GM23338 (cell line): ENCODE results near the gene TCEAL1. TPM values are rescaled to one million over a fixed set of nuclear protein-coding genes. Genes with fewer than 3 reads are reported as not detected.
"Not testable (repeated sequence)": the region's sequence is repeated elsewhere in the genome, so short reads cannot be mapped to it uniquely, and the experiment has no call there.

ENCODE experiments used
- ATAC-seq: fragments of 200-7000 bp; cut with Tn5 transposase; 3 replicates; pipeline ENCODE4 v1.9.1; 2020
- DNase-seq: peaks from one replicate; pipeline ENCODE4 v3.0.0-alpha.2; 2015; ENCODE audit warnings: low spot score
- H2AFZ ChIP-seq: fragments of 200-600 bp; sonication (generic); 2 replicates; pipeline ENCODE4 v1.8.0; 2016; ENCODE audit warnings: antibody characterized with exemption, mild to moderate bottlenecking, moderate library complexity
- H3F3A ChIP-seq: fragments of 200-600 bp; sonication (generic); replicated peaks from 2 replicates; pipeline ENCODE4 v1.8.0; 2017; ENCODE audit warnings: antibody characterized with exemption, mixed run types, low read depth
- H3K27ac ChIP-seq: fragments of 200-600 bp; sonication (generic); 2 replicates; pipeline ENCODE4 v1.6.1; 2016; ENCODE audit warnings: low read depth
- H3K27me3 ChIP-seq: fragments of 200-600 bp; sonication (generic); 2 replicates; pipeline ENCODE4 v1.8.0; 2016; ENCODE audit warnings: mild to moderate bottlenecking, mixed run types, moderate library complexity; ENCODE audit not compliant: insufficient read depth
- H3K36me3 ChIP-seq: fragments of 200-600 bp; sonication (generic); 2 replicates; pipeline ENCODE4 v1.8.0; 2016; ENCODE audit warnings: mild to moderate bottlenecking; ENCODE audit not compliant: insufficient read depth
- H3K4me1 ChIP-seq: fragments of 200-600 bp; sonication (generic); 2 replicates; pipeline ENCODE4 v1.8.0; 2016; ENCODE audit warnings: mild to moderate bottlenecking, moderate library complexity; ENCODE audit not compliant: insufficient read depth
- H3K4me2 ChIP-seq: fragments of 200-600 bp; sonication (generic); 2 replicates; pipeline ENCODE4 v1.7.1; 2017; ENCODE audit warnings: mixed run types
- H3K4me3 ChIP-seq: fragments of 200-600 bp; sonication (generic); 2 replicates; pipeline ENCODE4 v1.6.1; 2016; ENCODE audit warnings: mixed run types
- H3K79me2 ChIP-seq: fragments of 200-600 bp; sonication (generic); replicated peaks from 2 replicates; pipeline ENCODE4 v1.8.0; 2017; ENCODE audit warnings: mild to moderate bottlenecking; ENCODE audit not compliant: insufficient read depth
- H3K9me2 ChIP-seq: fragments of 200-600 bp; sonication (generic); 2 replicates; pipeline ENCODE4 v1.8.0; 2017; ENCODE audit not compliant: insufficient read depth
- H4K20me1 ChIP-seq: fragments of 200-600 bp; sonication (generic); replicated peaks from 2 replicates; pipeline ENCODE4 v1.8.0; 2017; ENCODE audit warnings: mild to moderate bottlenecking; ENCODE audit not compliant: insufficient read depth
- H3K27ac Mint-ChIP-seq: 2 replicates; pipeline ENCODE4 v1.8.0; 2020; ENCODE audit warnings: inconsistent platforms, mild to moderate bottlenecking, moderate library complexity, mixed read lengths
- H3K27me3 Mint-ChIP-seq: 3 replicates; pipeline ENCODE4 v1.8.0; 2022; ENCODE audit warnings: low read depth, mild to moderate bottlenecking, moderate library complexity, mixed read lengths, inconsistent platforms; ENCODE audit not compliant: insufficient read depth, poor library complexity
- H3K36me3 Mint-ChIP-seq: 3 replicates; pipeline ENCODE4 v1.8.0; 2021; ENCODE audit warnings: low read depth, mild to moderate bottlenecking, inconsistent platforms, moderate library complexity, mixed read lengths
- H3K4me1 Mint-ChIP-seq: 3 replicates; pipeline ENCODE4 v1.8.0; 2020; ENCODE audit warnings: mild to moderate bottlenecking, inconsistent platforms, mixed read lengths
- H3K4me3 Mint-ChIP-seq: 3 replicates; pipeline ENCODE4 v1.8.0; 2021; ENCODE audit warnings: moderate library complexity, mild to moderate bottlenecking, inconsistent platforms, mixed read lengths
- H3K9me3 Mint-ChIP-seq: 3 replicates; pipeline ENCODE4 v1.8.0; 2020; ENCODE audit warnings: moderate library complexity, mild to moderate bottlenecking, inconsistent platforms, mixed read lengths
- CREB1 ChIP-seq: fragments of 250-450 bp; sonication (Bioruptor Pico); IDR thresholded peaks from 2 replicates; pipeline ENCODE4 v1.5.0; 2020; ENCODE audit warnings: low read depth, mild to moderate bottlenecking, moderate library complexity
- JUNB ChIP-seq: IDR thresholded peaks from one replicate; pipeline ENCODE4 v1.6.1; 2016; ENCODE audit warnings: antibody characterized with exemption; ENCODE audit not compliant: unreplicated experiment
- STAT1 ChIP-seq: IDR thresholded peaks from one replicate; pipeline ENCODE4 v1.6.1; 2016; ENCODE audit warnings: antibody characterized with exemption; ENCODE audit not compliant: unreplicated experiment
- polyA plus RNA-seq: library from polyadenylated mRNA; unstranded; fragments of >200 nt; fragmentation: Nextera tagmentation; extraction: Ambion mirVana; gene quantifications from 2 replicates; pipeline ENCODE4 v1.2.1, GENCODE V29; 2016
- total RNA-seq: library from RNA; depleted of rRNA; stranded (reverse); fragments of >200 nt; shearing (Covaris generic); gene quantifications from 2 replicates; pipeline ENCODE4 v1.2.3, GENCODE V29; 2014
- TF ChIP-seq, protein P1 (sequence below): fragments of 250-450 bp; sonication (Bioruptor Pico); IDR thresholded peaks from 2 replicates; pipeline ENCODE4 v1.5.0; 2020; ENCODE audit warnings: mild to moderate bottlenecking, moderate library complexity
- TF ChIP-seq, protein P2 (sequence below), 2 experiments: fragments of 200-600 bp in 1 of 2; sonication (generic) in 1 of 2; conservative IDR thresholded peaks; 2 replicates each; pipeline versions ENCODE4 v1.5.1 to v1.6.1; 2016 to 2017; ENCODE audit warnings: antibody characterized with exemption in 2 of 2, low read depth in 2 of 2, mild to moderate bottlenecking in 2 of 2, moderate library complexity in 1 of 2

Gene TCEAL1
- total and polyA plus RNA-seq, 2 experiments from 2014 or later: 5.8 to 8.8 TPM

DNA sequence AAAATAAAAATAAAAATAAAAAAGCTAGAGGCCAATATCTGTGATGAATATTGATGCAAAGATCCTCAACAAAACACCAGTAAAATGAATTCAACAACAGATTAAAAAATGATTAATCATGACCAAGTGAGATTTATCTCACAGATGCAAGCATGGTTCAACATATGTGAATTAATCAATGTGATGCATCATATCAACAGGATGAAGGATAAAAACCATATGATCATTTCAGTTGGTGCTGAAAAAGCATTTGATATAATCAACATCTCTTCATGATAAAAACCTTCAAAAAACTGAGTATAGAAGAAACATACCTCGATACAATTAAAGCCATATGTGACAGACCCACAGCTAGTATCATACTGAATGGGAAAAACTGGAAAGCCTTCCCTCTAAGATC lies 18.9 kb downstream of the TCEAL1 start (continued):
- TF ChIP-seq, protein P1, sequence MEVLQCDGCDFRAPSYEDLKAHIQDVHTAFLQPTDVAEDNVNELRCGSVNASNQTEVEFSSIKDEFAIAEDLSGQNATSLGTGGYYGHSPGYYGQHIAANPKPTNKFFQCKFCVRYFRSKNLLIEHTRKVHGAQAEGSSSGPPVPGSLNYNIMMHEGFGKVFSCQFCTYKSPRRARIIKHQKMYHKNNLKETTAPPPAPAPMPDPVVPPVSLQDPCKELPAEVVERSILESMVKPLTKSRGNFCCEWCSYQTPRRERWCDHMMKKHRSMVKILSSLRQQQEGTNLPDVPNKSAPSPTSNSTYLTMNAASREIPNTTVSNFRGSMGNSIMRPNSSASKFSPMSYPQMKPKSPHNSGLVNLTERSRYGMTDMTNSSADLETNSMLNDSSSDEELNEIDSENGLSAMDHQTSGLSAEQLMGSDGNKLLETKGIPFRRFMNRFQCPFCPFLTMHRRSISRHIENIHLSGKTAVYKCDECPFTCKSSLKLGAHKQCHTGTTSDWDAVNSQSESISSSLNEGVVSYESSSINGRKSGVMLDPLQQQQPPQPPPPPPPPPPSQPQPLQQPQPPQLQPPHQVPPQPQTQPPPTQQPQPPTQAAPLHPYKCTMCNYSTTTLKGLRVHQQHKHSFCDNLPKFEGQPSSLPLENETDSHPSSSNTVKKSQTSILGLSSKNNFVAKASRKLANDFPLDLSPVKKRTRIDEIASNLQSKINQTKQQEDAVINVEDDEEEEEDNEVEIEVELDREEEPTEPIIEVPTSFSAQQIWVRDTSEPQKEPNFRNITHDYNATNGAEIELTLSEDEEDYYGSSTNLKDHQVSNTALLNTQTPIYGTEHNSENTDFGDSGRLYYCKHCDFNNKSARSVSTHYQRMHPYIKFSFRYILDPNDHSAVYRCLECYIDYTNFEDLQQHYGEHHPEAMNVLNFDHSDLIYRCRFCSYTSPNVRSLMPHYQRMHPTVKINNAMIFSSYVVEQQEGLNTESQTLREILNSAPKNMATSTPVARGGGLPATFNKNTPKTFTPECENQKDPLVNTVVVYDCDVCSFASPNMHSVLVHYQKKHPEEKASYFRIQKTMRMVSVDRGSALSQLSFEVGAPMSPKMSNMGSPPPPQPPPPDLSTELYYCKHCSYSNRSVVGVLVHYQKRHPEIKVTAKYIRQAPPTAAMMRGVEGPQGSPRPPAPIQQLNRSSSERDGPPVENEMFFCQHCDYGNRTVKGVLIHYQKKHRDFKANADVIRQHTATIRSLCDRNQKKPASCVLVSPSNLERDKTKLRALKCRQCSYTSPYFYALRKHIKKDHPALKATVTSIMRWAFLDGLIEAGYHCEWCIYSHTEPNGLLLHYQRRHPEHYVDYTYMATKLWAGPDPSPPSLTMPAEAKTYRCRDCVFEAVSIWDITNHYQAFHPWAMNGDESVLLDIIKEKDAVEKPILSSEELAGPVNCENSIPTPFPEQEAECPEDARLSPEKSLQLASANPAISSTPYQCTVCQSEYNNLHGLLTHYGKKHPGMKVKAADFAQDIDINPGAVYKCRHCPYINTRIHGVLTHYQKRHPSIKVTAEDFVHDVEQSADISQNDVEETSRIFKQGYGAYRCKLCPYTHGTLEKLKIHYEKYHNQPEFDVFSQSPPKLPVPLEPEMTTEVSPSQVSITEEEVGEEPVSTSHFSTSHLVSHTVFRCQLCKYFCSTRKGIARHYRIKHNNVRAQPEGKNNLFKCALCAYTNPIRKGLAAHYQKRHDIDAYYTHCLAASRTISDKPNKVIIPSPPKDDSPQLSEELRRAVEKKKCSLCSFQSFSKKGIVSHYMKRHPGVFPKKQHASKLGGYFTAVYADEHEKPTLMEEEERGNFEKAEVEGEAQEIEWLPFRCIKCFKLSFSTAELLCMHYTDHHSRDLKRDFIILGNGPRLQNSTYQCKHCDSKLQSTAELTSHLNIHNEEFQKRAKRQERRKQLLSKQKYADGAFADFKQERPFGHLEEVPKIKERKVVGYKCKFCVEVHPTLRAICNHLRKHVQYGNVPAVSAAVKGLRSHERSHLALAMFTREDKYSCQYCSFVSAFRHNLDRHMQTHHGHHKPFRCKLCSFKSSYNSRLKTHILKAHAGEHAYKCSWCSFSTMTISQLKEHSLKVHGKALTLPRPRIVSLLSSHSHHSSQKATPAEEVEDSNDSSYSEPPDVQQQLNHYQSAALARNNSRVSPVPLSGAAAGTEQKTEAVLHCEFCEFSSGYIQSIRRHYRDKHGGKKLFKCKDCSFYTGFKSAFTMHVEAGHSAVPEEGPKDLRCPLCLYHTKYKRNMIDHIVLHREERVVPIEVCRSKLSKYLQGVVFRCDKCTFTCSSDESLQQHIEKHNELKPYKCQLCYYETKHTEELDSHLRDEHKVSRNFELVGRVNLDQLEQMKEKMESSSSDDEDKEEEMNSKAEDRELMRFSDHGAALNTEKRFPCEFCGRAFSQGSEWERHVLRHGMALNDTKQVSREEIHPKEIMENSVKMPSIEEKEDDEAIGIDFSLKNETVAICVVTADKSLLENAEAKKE (CRISPR knock-in tag): no peak
- TF ChIP-seq CREB1 (no peak), STAT1 (no peak), JUNB (no peak)

DNA sequence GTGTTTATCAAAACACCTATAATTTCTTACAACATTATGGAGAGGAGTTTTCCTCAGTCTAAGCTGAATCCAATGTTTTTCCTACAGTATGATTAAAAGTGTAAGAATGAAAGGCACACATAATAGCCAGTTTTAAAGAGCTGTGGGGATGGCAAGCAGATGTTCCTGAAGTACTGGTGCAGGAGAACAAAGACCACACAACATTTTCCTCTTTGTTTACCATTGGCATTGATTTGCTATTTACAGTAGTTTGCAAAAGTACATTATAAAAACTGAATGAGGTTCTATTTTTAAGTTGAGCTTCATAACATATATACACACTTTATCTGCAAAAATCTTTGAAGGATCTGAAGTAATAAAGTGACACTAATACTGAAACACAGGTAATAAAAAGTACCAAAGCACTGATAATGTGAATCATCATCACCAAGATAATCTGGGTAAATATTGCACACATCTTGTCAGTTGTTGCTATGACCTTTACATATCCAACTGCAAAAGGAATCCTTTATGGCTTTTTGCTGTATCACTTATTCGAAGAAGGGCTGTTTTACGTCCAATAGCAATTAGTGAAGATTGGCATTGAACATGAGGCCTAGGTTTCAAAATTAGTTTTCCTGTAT lies 22.5 kb downstream of the TCEAL1 start:
- no peak overlapping the region for H3K27ac ChIP-seq
- H3K79me2 ChIP-seq: no peaks in the 10 kb centered on the region
- H3K4me3 ChIP-seq: no peak overlapping the region
- H3K4me1 ChIP-seq: no peaks in the 10 kb centered on the region; the same call in 1 of the 2 replicates
- H3K36me3 ChIP-seq: no peaks in the 10 kb centered on the region
- DNase-seq (no peak), ATAC-seq (no peak)
- no peaks in the 10 kb centered on the region for H3F3A ChIP-seq
- H3K27me3 ChIP-seq: no peaks in the 10 kb centered on the region
- Mint-ChIP-seq H3K4me1 (no peaks in the 10 kb centered on the region), H3K27ac (no peak overlapping the region), H3K27me3 (peaks cover 2% of the 10 kb centered on the region), H3K36me3 (no peaks in the 10 kb centered on the region), H3K4me3 (no peak overlapping the region), H3K9me3 (no peaks in the 10 kb centered on the region; the same call in 2 of the 3 replicates)
- no peaks in the 10 kb centered on the region for H4K20me1 ChIP-seq
- no peak overlapping the region for H3K4me2 ChIP-seq
- no peaks in the 10 kb centered on the region for H3K9me2 ChIP-seq
- H2AFZ ChIP-seq: no peak overlapping the region
- TF ChIP-seq, protein P2, sequence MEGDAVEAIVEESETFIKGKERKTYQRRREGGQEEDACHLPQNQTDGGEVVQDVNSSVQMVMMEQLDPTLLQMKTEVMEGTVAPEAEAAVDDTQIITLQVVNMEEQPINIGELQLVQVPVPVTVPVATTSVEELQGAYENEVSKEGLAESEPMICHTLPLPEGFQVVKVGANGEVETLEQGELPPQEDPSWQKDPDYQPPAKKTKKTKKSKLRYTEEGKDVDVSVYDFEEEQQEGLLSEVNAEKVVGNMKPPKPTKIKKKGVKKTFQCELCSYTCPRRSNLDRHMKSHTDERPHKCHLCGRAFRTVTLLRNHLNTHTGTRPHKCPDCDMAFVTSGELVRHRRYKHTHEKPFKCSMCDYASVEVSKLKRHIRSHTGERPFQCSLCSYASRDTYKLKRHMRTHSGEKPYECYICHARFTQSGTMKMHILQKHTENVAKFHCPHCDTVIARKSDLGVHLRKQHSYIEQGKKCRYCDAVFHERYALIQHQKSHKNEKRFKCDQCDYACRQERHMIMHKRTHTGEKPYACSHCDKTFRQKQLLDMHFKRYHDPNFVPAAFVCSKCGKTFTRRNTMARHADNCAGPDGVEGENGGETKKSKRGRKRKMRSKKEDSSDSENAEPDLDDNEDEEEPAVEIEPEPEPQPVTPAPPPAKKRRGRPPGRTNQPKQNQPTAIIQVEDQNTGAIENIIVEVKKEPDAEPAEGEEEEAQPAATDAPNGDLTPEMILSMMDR (conservative IDR thresholded peaks at IDR 0.05; ENCODE audit: low read depth in 2 of 2): no peak
- TF ChIP-seq STAT1 (no peak), JUNB (no peak), CREB1 (no peak)

GRCh38 chrX:103655230-103656000 lies 26.6 kb downstream of the TCEAL1 start:
- not testable (repeated sequence) for H3K36me3 ChIP-seq, H3F3A ChIP-seq, H3K4me1 Mint-ChIP-seq, H3K79me2 ChIP-seq, H3K36me3 Mint-ChIP-seq, H3K27ac ChIP-seq, H3K4me3 Mint-ChIP-seq, DNase-seq, H2AFZ ChIP-seq, H3K27me3 ChIP-seq, H4K20me1 ChIP-seq, H3K4me1 ChIP-seq, H3K4me3 ChIP-seq, H3K9me2 ChIP-seq, H3K4me2 ChIP-seq, ATAC-seq, H3K9me3 Mint-ChIP-seq, H3K27me3 Mint-ChIP-seq, H3K27ac Mint-ChIP-seq
